GM12865 (cell line): ENCODE results near the gene THRB.

Experiments used
- DNase-seq: peaks from one replicate; pipeline ENCODE4 v3.0.0; 2010; ENCODE audit warnings: low read depth
- H3K4me3 ChIP-seq: 2 replicates; pipeline ENCODE4 v1.5.1; 2011; ENCODE audit warnings: mild to moderate bottlenecking, low read depth, low read length, control low read depth
- CTCF ChIP-seq: IDR thresholded peaks from 2 replicates; pipeline ENCODE4 v1.5.1; 2011; ENCODE audit warnings: low read length, control low read depth, low read depth, inconsistent platforms; ENCODE audit not compliant: insufficient read depth; ENCODE audit errors: missing control alignments

Gene THRB

GRCh38 chr3:24475925-24476324, 18.7 kb downstream of the THRB start:
- H3K4me3 ChIP-seq = no peak overlapping the region
- no peak for TF ChIP-seq CTCF
- DNase-seq = no peak

GRCh38 chr3:24474862-24475261, 19.8 kb downstream of the THRB start:
- no peak overlapping the region for H3K4me3 ChIP-seq
- DNase-seq = no peak
- TF ChIP-seq CTCF = no peak

DNA sequence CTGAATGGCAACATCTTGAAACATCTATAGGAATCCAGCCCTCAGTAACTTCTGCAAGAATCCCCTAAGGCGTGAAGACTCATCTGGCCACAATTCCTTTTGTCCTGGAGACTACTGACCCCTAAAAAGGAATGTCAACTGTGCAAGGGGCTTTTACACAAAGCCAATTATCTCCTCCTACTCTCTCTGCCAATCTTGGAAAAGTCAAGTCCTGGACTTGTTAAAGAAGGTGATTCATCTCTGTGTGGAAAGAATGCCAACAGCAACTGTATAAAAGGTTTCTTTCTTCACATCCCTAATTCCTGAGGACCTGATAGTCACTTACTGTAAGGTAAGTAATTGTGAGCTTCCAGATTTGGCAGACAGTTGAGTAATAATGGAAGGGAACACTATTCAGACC, 22.3 kb downstream of the THRB start:
- TF ChIP-seq CTCF = no peak
- H3K4me3 ChIP-seq = no peak overlapping the region
- DNase-seq = no peak

GRCh38 chr3:24471486-24471885, 23.2 kb downstream of the THRB start:
- no peak overlapping the region for H3K4me3 ChIP-seq
- DNase-seq = no peak
- no peak for TF ChIP-seq CTCF

- H3K4me3 ChIP-seq = no peak overlapping the region
- no peak for TF ChIP-seq CTCF
- no peak for DNase-seq
These were observed 24.4 kb downstream of the THRB start for GRCh38 chr3:24470277-24470676.

DNA sequence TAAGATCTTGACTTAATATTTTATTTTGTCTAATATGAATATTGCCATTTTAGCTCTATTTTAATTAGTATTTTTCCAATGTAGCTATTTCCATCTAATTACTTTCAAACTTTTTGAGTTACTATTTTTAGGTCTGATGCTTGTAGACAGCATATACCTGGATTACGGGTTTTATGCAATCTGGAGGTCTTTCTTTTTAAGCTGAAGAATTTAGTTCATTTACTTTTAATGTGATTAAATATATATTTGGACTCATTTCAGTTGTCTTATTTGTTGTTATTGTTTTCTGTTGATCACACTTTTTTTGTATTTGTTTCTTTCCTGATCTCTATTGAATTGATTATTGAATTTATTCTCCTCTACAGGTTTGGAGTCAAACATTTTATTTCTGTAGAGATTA, 30.3 kb downstream of the THRB start:
- H3K4me3 ChIP-seq = no peak overlapping the region
- DNase-seq = no peak
- no peak for TF ChIP-seq CTCF

GRCh38 chr3:24462737-24463136, 31.9 kb downstream of the THRB start:
- H3K4me3 ChIP-seq = no peak overlapping the region
- no peak for TF ChIP-seq CTCF
- no peak for DNase-seq
